Upper lobe of left lung (tissue), 6 donors: ENCODE data around the gene CAMK1D. TPM values are rescaled to one million over a fixed set of nuclear protein-coding genes. Genes with fewer than 3 reads are reported as not detected.

Experiments
- ATAC-seq, 2 donors: fragments of 200-7000 bp; cut with Tn5 transposase; one replicate each; pipeline ENCODE4 v1.9.1; 2022; ENCODE audit warnings: mild to moderate bottlenecking in 2 of 2, moderate library complexity in 2 of 2; ENCODE audit not compliant: low FRiP score in 2 of 2
- DNase-seq, 2 donors: peaks; one replicate each; pipeline ENCODE4 v3.0.0-alpha.2; 2019 to 2020
- H3K27ac ChIP-seq, 4 donors: fragments of 200-600 bp; sonication (generic); one replicate each; pipeline ENCODE4 v1.5.1; 2016 to 2019
- H3K27me3 ChIP-seq, 4 donors: fragments of 200-600 bp; sonication (generic); one replicate each; pipeline ENCODE4 v1.5.1; 2017 to 2019
- H3K36me3 ChIP-seq, 4 donors: fragments of 200-600 bp; sonication (generic); one replicate each; pipeline ENCODE4 v1.5.1; 2016 to 2019
- H3K4me1 ChIP-seq, 4 donors: fragments of 200-600 bp; sonication (generic); one replicate each; pipeline ENCODE4 v1.5.1; 2018 to 2019
- H3K4me3 ChIP-seq, 4 donors: fragments of 200-600 bp; sonication (generic); one replicate each; pipeline ENCODE4 v1.5.1; 2017 to 2019; ENCODE audit warnings: mild to moderate bottlenecking in 2 of 4, moderate library complexity in 1 of 4
- H3K9me3 ChIP-seq, 4 donors: fragments of 200-600 bp; sonication (generic); one replicate each; pipeline ENCODE4 v1.5.1; 2018 to 2019
- EP300 ChIP-seq, 4 donors: sonication (generic); formaldehyde crosslinking; IDR thresholded peaks; one replicate each; pipeline ENCODE4 v1.5.1; 2017; ENCODE audit warnings: antibody characterized with exemption in 4 of 4, control low read depth in 2 of 4
- POLR2A ChIP-seq, 4 donors: fragments of 450-650 bp; IDR thresholded peaks; one replicate each; pipeline ENCODE4 v1.5.1; 2016 to 2017; ENCODE audit warnings: antibody characterized with exemption in 4 of 4, mild to moderate bottlenecking in 2 of 4
- POLR2AphosphoS5 ChIP-seq, 2 donors: sonication (generic); formaldehyde crosslinking; IDR thresholded peaks; one replicate each; pipeline ENCODE4 v1.5.1; 2017; ENCODE audit warnings: antibody characterized with exemption in 2 of 2
- WGBS, 2 donors: methylation state at CpG; one replicate each; pipeline ENCODE4 v1.1.5; 2017 to 2018; 5-methylcytosine and 5-hydroxymethylcytosine counted together
- total RNA-seq, 6 donors: library from RNA; depleted of rRNA in 4 of 6; stranded (reverse); fragments of >200 nt in 4 of 6; gene quantifications; one replicate each; pipeline versions ENCODE4 v1.1.0 to v1.2.1, GENCODE V29; 2016 to 2021
- TF ChIP-seq, protein P1 (sequence below), 6 experiments: fragments of 450-650 bp in 4 of 6; fragments of 200-600 bp in 2 of 6; sonication (generic) in 2 of 6; IDR thresholded peaks; one replicate each; pipeline ENCODE4 v1.5.1; 2016 to 2019; ENCODE audit warnings: antibody characterized with exemption in 6 of 6
- donor health status: DM: no; HTN: no; CAD: no; lungs with moderate emphysema.
- donor health status: DM: no; HTN: yes; CAD: no; lungs with severe emphysema.

The CAMK1D gene
- total RNA-seq, 6 donors from 2014 or later = 6.2 to 29.2 (median 19.0) TPM

- Histone ChIP-seq H3K27ac (no peak overlapping the region), H3K36me3 (no peaks in the 10 kb centered on the region), H3K27me3 (no peaks in the 10 kb centered on the region), H3K4me1 (no peaks in the 10 kb centered on the region), H3K9me3 (peaks cover 0 to 3% (median 0%) of the 10 kb centered on the region in 4 donors), H3K4me3 (no peak overlapping the region)
- TF ChIP-seq POLR2A (IDR thresholded peaks at IDR 0.05) (no peak), POLR2AphosphoS5 (IDR thresholded peaks at IDR 0.05) (no peak), EP300 (IDR thresholded peaks at IDR 0.05) (no peak)
- TF ChIP-seq, protein P1, sequence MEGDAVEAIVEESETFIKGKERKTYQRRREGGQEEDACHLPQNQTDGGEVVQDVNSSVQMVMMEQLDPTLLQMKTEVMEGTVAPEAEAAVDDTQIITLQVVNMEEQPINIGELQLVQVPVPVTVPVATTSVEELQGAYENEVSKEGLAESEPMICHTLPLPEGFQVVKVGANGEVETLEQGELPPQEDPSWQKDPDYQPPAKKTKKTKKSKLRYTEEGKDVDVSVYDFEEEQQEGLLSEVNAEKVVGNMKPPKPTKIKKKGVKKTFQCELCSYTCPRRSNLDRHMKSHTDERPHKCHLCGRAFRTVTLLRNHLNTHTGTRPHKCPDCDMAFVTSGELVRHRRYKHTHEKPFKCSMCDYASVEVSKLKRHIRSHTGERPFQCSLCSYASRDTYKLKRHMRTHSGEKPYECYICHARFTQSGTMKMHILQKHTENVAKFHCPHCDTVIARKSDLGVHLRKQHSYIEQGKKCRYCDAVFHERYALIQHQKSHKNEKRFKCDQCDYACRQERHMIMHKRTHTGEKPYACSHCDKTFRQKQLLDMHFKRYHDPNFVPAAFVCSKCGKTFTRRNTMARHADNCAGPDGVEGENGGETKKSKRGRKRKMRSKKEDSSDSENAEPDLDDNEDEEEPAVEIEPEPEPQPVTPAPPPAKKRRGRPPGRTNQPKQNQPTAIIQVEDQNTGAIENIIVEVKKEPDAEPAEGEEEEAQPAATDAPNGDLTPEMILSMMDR (IDR thresholded peaks at IDR 0.05) = no peak
- 77 to 83% methylated on average over 10 of the region's 10 CpGs for WGBS, 2 donors
- ATAC-seq = peak in 1 of 2 donors; percentile 23
- no peak for DNase-seq
Measured at GRCh38 chr10:12635127-12635541, 285.8 kb downstream of the CAMK1D start.

GRCh38 chr10:12636571-12636970, 287.2 kb downstream of the CAMK1D start:
- ATAC-seq = no peak

DNA sequence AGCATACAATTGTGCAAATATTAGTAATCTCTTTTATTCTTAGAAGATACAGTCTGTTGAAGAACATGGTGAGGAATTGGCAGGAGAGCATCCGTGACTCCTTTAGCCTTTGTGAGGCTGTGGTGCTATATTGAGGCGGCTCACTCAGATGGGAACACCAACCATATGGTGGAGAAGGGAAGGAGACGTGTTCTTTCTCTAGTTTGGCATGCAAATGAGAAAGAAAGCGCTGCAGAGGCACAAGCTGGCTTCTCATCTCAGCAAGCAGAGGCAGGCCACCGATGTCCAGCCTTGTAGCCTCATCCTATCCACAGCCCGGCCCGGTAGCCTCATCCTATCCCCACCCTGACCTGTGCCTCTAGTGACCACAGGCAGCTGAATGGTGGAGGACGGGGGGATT, 288.3 kb downstream of the CAMK1D start:
- Histone ChIP-seq H3K9me3 (no peaks in the 10 kb centered on the region), H3K4me3 (no peak overlapping the region), H3K27ac (no peak overlapping the region), H3K4me1 (no peaks in the 10 kb centered on the region), H3K27me3 (no peaks in the 10 kb centered on the region), H3K36me3 (no peaks in the 10 kb centered on the region)
- 96 to 98% methylated on average over 8 of the region's 8 CpGs for WGBS, 2 donors
- ATAC-seq = peak in 1 of 2 donors; percentile 30
- DNase-seq = no peak
- TF ChIP-seq EP300 (IDR thresholded peaks at IDR 0.05) = no peak
- TF ChIP-seq POLR2AphosphoS5 (IDR thresholded peaks at IDR 0.05) = no peak
- TF ChIP-seq, protein P1 (IDR thresholded peaks at IDR 0.05) = no peak
- no peak for TF ChIP-seq POLR2A (IDR thresholded peaks at IDR 0.05)

More at GRCh38 chr10:12636571-12636970, 287.2 kb downstream of the CAMK1D start:
- TF ChIP-seq EP300 (IDR thresholded peaks at IDR 0.05) = no peak
- H3K27me3 ChIP-seq = no peaks in the 10 kb centered on the region
- no peak overlapping the region for H3K4me3 ChIP-seq
- peaks cover 0 to under 1% (median 0%) of the 10 kb centered on the region in 4 donors for H3K9me3 ChIP-seq
- DNase-seq = no peak
- WGBS, 2 donors = 84 to 95% methylated on average over 3 of the region's 3 CpGs
- H3K36me3 ChIP-seq = no peaks in the 10 kb centered on the region
- no peak overlapping the region for H3K27ac ChIP-seq
- no peaks in the 10 kb centered on the region for H3K4me1 ChIP-seq

- no peak overlapping the region for H3K4me3 ChIP-seq
- H3K27me3 ChIP-seq = no peaks in the 10 kb centered on the region
- ATAC-seq (peak in 1 of 2 donors; percentile 49), DNase-seq (no peak)
- no peaks in the 10 kb centered on the region for H3K9me3 ChIP-seq
- TF ChIP-seq, protein P1 (IDR thresholded peaks at IDR 0.05) = no peak
- TF ChIP-seq EP300 (IDR thresholded peaks at IDR 0.05) = no peak
- no peak for TF ChIP-seq POLR2A (IDR thresholded peaks at IDR 0.05)
- TF ChIP-seq POLR2AphosphoS5 (IDR thresholded peaks at IDR 0.05) = no peak
- 73 to 75% methylated on average over 7 of the region's 7 CpGs for WGBS, 2 donors
- no peaks in the 10 kb centered on the region for H3K4me1 ChIP-seq
- no peaks in the 10 kb centered on the region for H3K36me3 ChIP-seq
- H3K27ac ChIP-seq = no peak overlapping the region
Measured at GRCh38 chr10:12638103-12638502, 288.8 kb downstream of the CAMK1D start.

GRCh38 chr10:12638781-12639180, 289.4 kb downstream of the CAMK1D start:
- no peak overlapping the region for H3K4me3 ChIP-seq
- H3K27ac ChIP-seq = no peak overlapping the region
- 88% methylated on average over 11 of the region's 11 CpGs for WGBS, 2 donors
- TF ChIP-seq POLR2A (IDR thresholded peaks at IDR 0.05) = no peak
- no peak for ATAC-seq
- H3K4me1 ChIP-seq = no peaks in the 10 kb centered on the region
- DNase-seq = no peak
- no peaks in the 10 kb centered on the region for H3K9me3 ChIP-seq
- no peaks in the 10 kb centered on the region for H3K27me3 ChIP-seq
- no peaks in the 10 kb centered on the region for H3K36me3 ChIP-seq
